OCI-LY7 (cell line): ENCODE data around the gene MYO3A. TPM values are rescaled to one million over a fixed set of nuclear protein-coding genes. Genes with fewer than 3 reads are reported as not detected.

Experiments used
- BruUV-seq: library from RNA; stranded (reverse); fragments of 400-500 nt; replicated peaks from 2 replicates; lab custom pipeline; 2021; lab: Mats Ljungman, UMichigan
- CTCF ChIA-PET: fragments of 300-600 bp; sonication (Branson Sonifier 250); formaldehyde crosslinking; loops from one replicate; lab custom pipeline; 2022; ENCODE audit warnings: antibody characterized with exemption; ENCODE audit not compliant: unreplicated experiment; lab: Charles Lee
- POLR2A ChIA-PET: fragments of 300-600 bp; sonication (Branson Sonifier 250); formaldehyde crosslinking; loops from one replicate; lab custom pipeline; 2022; ENCODE audit warnings: antibody characterized with exemption; lab: Charles Lee
- DNase-seq: peaks from one replicate; pipeline ENCODE4 v3.0.0-alpha.2; 2015; ENCODE audit warnings: low spot score
- H2AFZ ChIP-seq: fragments of 200-600 bp; sonication (generic), shearing (Covaris generic); 2 replicates; pipeline ENCODE4 v1.6.1; 2014; ENCODE audit warnings: mild to moderate bottlenecking, antibody characterized with exemption, low read length, moderate library complexity
- H3K27ac ChIP-seq: fragments of 200-600 bp; sonication (generic); 2 replicates; pipeline ENCODE4 v1.5.1; 2014; ENCODE audit warnings: mixed run types, low read depth, mild to moderate bottlenecking, moderate library complexity, low read length, inconsistent platforms; ENCODE audit not compliant: poor library complexity, severe bottlenecking
- H3K36me3 ChIP-seq: fragments of 200-600 bp; sonication (generic); 2 replicates; pipeline ENCODE4 v1.6.1; 2014; ENCODE audit warnings: mild to moderate bottlenecking, antibody characterized with exemption, low read length, moderate library complexity, mixed read lengths; ENCODE audit not compliant: insufficient read depth
- H3K4me1 ChIP-seq: fragments of 200-600 bp; sonication (generic); 2 replicates; pipeline ENCODE4 v1.5.1; 2014; ENCODE audit warnings: mild to moderate bottlenecking, low read length; ENCODE audit not compliant: insufficient read depth, poor library complexity, severe bottlenecking
- H3K4me2 ChIP-seq: fragments of 200-600 bp; sonication (generic); 2 replicates; pipeline ENCODE4 v1.6.1; 2014; ENCODE audit warnings: mild to moderate bottlenecking, low read length
- H3K4me3 ChIP-seq: fragments of 200-600 bp; sonication (generic); 2 replicates; pipeline ENCODE4 v1.5.1; 2014; ENCODE audit warnings: mild to moderate bottlenecking, low read depth, low read length; ENCODE audit not compliant: poor library complexity, severe bottlenecking
- H3K79me2 ChIP-seq: fragments of 200-600 bp; sonication (generic); 2 replicates; pipeline ENCODE4 v1.6.1; 2016; ENCODE audit warnings: low read depth, mild to moderate bottlenecking, low read length, moderate library complexity, mixed read lengths; ENCODE audit not compliant: insufficient read depth
- H3K9me2 ChIP-seq: fragments of 200-600 bp; sonication (generic); 2 replicates; pipeline ENCODE4 v1.6.1; 2016; ENCODE audit warnings: mild to moderate bottlenecking, low read length, mixed read lengths; ENCODE audit not compliant: insufficient read depth
- H3K9me3 ChIP-seq: fragments of 200-600 bp; sonication (generic); 2 replicates; pipeline ENCODE4 v1.6.1; 2014; ENCODE audit warnings: mild to moderate bottlenecking, mixed run types, low read length, mixed read lengths
- H4K20me1 ChIP-seq: fragments of 200-600 bp; sonication (generic); 2 replicates; pipeline ENCODE4 v1.6.1; 2014; ENCODE audit warnings: mild to moderate bottlenecking, antibody characterized with exemption, low read length, moderate library complexity, mixed read lengths; ENCODE audit not compliant: insufficient read depth
- CTCF ChIP-seq: fragments of 200-600 bp; sonication (generic); conservative IDR thresholded peaks from 2 replicates; pipeline ENCODE4 v1.5.1; 2014; ENCODE audit warnings: mild to moderate bottlenecking, antibody characterized with exemption, low read length, moderate library complexity, mixed read lengths
- EZH2phosphoT487 ChIP-seq: fragments of 200-600 bp; sonication (generic); IDR thresholded peaks from 2 replicates; pipeline ENCODE4 v1.6.1; 2018; ENCODE audit warnings: low read depth, borderline replicate concordance, mild to moderate bottlenecking, mixed run types, antibody characterized with exemption, low read length, moderate library complexity, mixed read lengths
- intact Hi-C: fragments of 100-400 bp; cut with micrococcal nuclease; formaldehyde crosslinking; loops from one replicate; pipeline ENCODE4 v1.10.0; 2022; ENCODE audit not compliant: unreplicated experiment
- total RNA-seq, 2 experiments: library from RNA; depleted of rRNA in 1 of 2; stranded (reverse); fragments of >200 nt in 1 of 2; shearing (Covaris generic) in 1 of 2; gene quantifications; 2 replicates each; pipeline ENCODE4 v1.2.3, GENCODE V29; 2014 to 2022

MYO3A gene
- total RNA-seq, 2 experiments from 2014 or later, result not detected

GRCh38 chr10:26249681-26250080 is 315.7 kb downstream of the MYO3A start:
- ChIA-PET CTCF (no interaction called here), POLR2A (interaction anchor here (0.7 to 0.8 kb wide), 2 partner anchors 28 to 987 kb away, joined by 3 to 4 read pairs; no protein-coding TSS in a partner anchor)
- Histone ChIP-seq H4K20me1 (no peaks in the 10 kb centered on the region), H3K9me2 (no peaks in the 10 kb centered on the region), H3K4me3 (no peak overlapping the region), H3K4me2 (no peak overlapping the region), H3K79me2 (no peaks in the 10 kb centered on the region), H3K4me1 (no peaks in the 10 kb centered on the region), H3K27ac (no peak overlapping the region), H3K36me3 (no peaks in the 10 kb centered on the region), H2AFZ (no peak overlapping the region), H3K9me3 (no peaks in the 10 kb centered on the region)
- TF ChIP-seq CTCF (no peak), EZH2phosphoT487 (no peak)
- intact Hi-C loops, result no loop called here
- DNase-seq, result no peak
- BruUV-seq, result no TSS peak

- Histone ChIP-seq H4K20me1 (no peaks in the 10 kb centered on the region), H3K4me2 (no peak overlapping the region), H3K4me3 (no peak overlapping the region), H3K9me3 (no peaks in the 10 kb centered on the region), H3K36me3 (no peaks in the 10 kb centered on the region), H3K4me1 (no peaks in the 10 kb centered on the region), H3K79me2 (no peaks in the 10 kb centered on the region), H3K9me2 (no peaks in the 10 kb centered on the region), H2AFZ (no peak overlapping the region), H3K27ac (no peak overlapping the region)
- CTCF ChIA-PET, result no interaction called here
- intact Hi-C loops, result no loop called here
- POLR2A ChIA-PET, result interaction anchor here (0.7 kb wide), 1 partner anchor 160 kb away, joined by 3 read pairs; no protein-coding TSS in a partner anchor
- BruUV-seq, result no TSS peak
- DNase-seq, result no peak
- TF ChIP-seq CTCF, result no peak
- TF ChIP-seq EZH2phosphoT487, result no peak
These were observed 317.9 kb downstream of the MYO3A start for GRCh38 chr10:26251925-26252324.

DNA sequence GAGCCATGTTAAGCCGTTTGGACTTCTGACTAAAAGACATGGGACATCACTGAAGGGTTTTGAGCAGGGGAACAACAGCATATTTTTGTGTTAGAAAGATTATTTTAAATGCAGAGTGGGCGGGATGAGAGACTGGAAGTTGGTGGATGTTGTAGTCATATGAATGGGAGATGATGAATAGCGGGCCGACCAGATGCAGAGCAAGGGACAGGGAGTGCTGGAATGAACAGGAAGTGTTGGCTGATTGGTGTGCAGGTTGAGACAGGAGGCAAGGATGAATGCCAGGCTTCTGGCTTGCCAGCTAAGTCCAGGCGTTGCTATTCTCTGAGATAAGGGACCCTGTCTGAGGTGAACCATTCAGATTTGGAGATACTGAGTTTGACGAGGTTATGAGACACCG is 320.6 kb downstream of the MYO3A start:
- H3K9me2 ChIP-seq, result no peaks in the 10 kb centered on the region
- no peaks in the 10 kb centered on the region for H3K79me2 ChIP-seq
- BruUV-seq, result no TSS peak
- no peak for DNase-seq
- no peaks in the 10 kb centered on the region for H3K9me3 ChIP-seq
- H3K4me1 ChIP-seq, result no peaks in the 10 kb centered on the region
- TF ChIP-seq EZH2phosphoT487, result no peak
- TF ChIP-seq CTCF, result no peak
- ChIA-PET POLR2A (no interaction called here), CTCF (no interaction called here)
- intact Hi-C loops, result no loop called here
- H4K20me1 ChIP-seq, result no peaks in the 10 kb centered on the region
- H3K4me2 ChIP-seq, result no peak overlapping the region
- no peak overlapping the region for H2AFZ ChIP-seq
- no peaks in the 10 kb centered on the region for H3K36me3 ChIP-seq
- H3K27ac ChIP-seq, result no peak overlapping the region
- no peak overlapping the region for H3K4me3 ChIP-seq
